ENCODE data around the gene KRT6A. TPM values are rescaled to one million over a fixed set of nuclear protein-coding genes. Genes with fewer than 3 reads are reported as not detected.

KRT6A gene
- total and polyA plus RNA-seq, 10 donors = 0.42 to 0.83 (median 0.45) TPM; not detected in 7

GRCh38 chr12:52539821-52540173 lies 46.7 kb upstream of the KRT6A start:
- 77 to 91% (median 87%) methylated on average over 3 of the region's 3 CpGs for WGBS, 5 donors
- intact Hi-C loops (cut with DNase I; ENCODE audit: low total_unique reads) = no loop called here

GRCh38 chr12:52539083-52539820 lies 46.2 kb upstream of the KRT6A start:
- Histone ChIP-seq H3K36me3 (no peaks in the 10 kb centered on the region), H3K27ac (no peak overlapping the region), H3K4me1 (no peaks in the 10 kb centered on the region), H3K9me3 (no peaks in the 10 kb centered on the region), H3K4me3 (no peak overlapping the region), H3K27me3 (replicated peaks in 1 of 7) (peaks cover 0 to 8% (median 0%) of the 10 kb centered on the region in 7 donors)
- 59 to 74% (median 69%) methylated on average over 5 of the region's 5 CpGs for WGBS, 5 donors
- TF ChIP-seq, protein P1, sequence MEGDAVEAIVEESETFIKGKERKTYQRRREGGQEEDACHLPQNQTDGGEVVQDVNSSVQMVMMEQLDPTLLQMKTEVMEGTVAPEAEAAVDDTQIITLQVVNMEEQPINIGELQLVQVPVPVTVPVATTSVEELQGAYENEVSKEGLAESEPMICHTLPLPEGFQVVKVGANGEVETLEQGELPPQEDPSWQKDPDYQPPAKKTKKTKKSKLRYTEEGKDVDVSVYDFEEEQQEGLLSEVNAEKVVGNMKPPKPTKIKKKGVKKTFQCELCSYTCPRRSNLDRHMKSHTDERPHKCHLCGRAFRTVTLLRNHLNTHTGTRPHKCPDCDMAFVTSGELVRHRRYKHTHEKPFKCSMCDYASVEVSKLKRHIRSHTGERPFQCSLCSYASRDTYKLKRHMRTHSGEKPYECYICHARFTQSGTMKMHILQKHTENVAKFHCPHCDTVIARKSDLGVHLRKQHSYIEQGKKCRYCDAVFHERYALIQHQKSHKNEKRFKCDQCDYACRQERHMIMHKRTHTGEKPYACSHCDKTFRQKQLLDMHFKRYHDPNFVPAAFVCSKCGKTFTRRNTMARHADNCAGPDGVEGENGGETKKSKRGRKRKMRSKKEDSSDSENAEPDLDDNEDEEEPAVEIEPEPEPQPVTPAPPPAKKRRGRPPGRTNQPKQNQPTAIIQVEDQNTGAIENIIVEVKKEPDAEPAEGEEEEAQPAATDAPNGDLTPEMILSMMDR (IDR thresholded peaks at IDR 0.05 in 8 of 11, conservative IDR thresholded peaks at IDR 0.05 in 3 of 11) = no peak
- TF ChIP-seq POLR2AphosphoS5 (IDR thresholded peaks at IDR 0.05) (no peak), POLR2A (IDR thresholded peaks at IDR 0.05) (no peak)
- intact Hi-C loops (cut with DNase I; ENCODE audit: low total_unique reads) = no loop called here
- DNase-seq = peak; percentile 34

More at GRCh38 chr12:52539821-52540173, 46.7 kb upstream of the KRT6A start:
- TF ChIP-seq, protein P1 (IDR thresholded peaks at IDR 0.05 in 8 of 11, conservative IDR thresholded peaks at IDR 0.05 in 3 of 11) = no peak
- TF ChIP-seq POLR2AphosphoS5 (IDR thresholded peaks at IDR 0.05) = no peak
- H3K27me3 ChIP-seq (replicated peaks in 1 of 7) = peaks cover 0 to 8% (median 0%) of the 10 kb centered on the region in 7 donors
- DNase-seq = peak; percentile 53
- no peaks in the 10 kb centered on the region for H3K4me1 ChIP-seq
- no peak overlapping the region for H3K4me3 ChIP-seq
- no peaks in the 10 kb centered on the region for H3K9me3 ChIP-seq
- H3K36me3 ChIP-seq = no peaks in the 10 kb centered on the region
- H3K27ac ChIP-seq = no peak overlapping the region

DNA sequence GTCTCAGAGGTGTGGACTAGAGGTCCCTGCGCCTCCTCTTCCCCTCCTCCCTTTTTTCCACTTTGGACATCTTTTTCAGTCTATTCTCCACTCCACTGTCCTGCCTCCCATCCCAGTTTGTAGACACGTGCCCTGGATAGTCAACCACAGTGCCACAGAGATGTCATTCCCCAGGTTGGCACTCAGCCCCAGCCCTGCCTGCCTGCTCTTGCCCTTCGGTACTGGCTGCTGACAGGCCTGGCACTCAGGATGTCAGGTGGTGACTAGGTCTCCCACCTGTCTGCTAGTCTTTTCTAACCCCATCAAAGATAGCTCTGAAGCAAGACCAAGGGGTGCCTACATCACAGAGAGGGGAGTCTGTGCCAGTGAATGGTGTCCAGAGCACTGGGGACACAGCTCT lies 44.0 kb upstream of the KRT6A start:
- TF ChIP-seq POLR2A (IDR thresholded peaks at IDR 0.05) = no peak
- TF ChIP-seq POLR2AphosphoS5 (IDR thresholded peaks at IDR 0.05) = no peak
- TF ChIP-seq, protein P1 (IDR thresholded peaks at IDR 0.05 in 8 of 11, conservative IDR thresholded peaks at IDR 0.05 in 3 of 11) = no peak
- no peak overlapping the region for H3K4me3 ChIP-seq
- no peak overlapping the region for H3K27ac ChIP-seq
- H3K9me3 ChIP-seq = no peaks in the 10 kb centered on the region
- H3K4me1 ChIP-seq = peaks cover 0 to 7% (median 0%) of the 10 kb centered on the region in 6 donors
- 76 to 91% (median 77%) methylated on average over 3 of the region's 3 CpGs for WGBS, 5 donors
- no peaks in the 10 kb centered on the region for H3K36me3 ChIP-seq
- H3K27me3 ChIP-seq (replicated peaks in 1 of 7) = peaks cover 0 to 8% (median 0%) of the 10 kb centered on the region in 7 donors
- intact Hi-C loops (cut with DNase I; ENCODE audit: low total_unique reads) = no loop called here
- peak; percentile 72 for DNase-seq

DNA sequence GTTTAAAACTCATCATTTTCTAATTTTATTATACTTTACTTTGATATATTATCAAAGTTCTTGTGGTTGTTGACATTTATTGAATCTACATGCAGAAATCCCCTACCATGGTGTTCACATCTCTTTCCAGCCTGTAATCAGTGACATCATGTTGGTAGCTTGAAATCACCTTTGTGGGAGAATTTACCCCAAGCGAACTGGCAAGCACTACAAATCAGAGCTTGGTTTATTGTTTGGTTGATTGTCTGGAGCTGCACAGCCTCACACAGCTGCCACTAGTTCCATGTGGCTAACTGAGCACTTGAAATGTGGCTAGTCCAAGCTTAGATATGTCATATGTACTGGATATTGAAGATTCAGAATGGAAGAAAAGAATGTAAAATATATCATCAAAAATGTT lies 42.5 kb upstream of the KRT6A start:
- peaks cover 0 to 8% (median 0%) of the 10 kb centered on the region in 7 donors for H3K27me3 ChIP-seq (replicated peaks in 1 of 7)
- peaks cover 0 to 12% (median 0%) of the 10 kb centered on the region in 6 donors for H3K4me1 ChIP-seq
- no peak for TF ChIP-seq POLR2A (IDR thresholded peaks at IDR 0.05)
- TF ChIP-seq, protein P1 (IDR thresholded peaks at IDR 0.05 in 8 of 11, conservative IDR thresholded peaks at IDR 0.05 in 3 of 11) = no peak
- TF ChIP-seq POLR2AphosphoS5 (IDR thresholded peaks at IDR 0.05) = no peak
- DNase-seq = no peak
- no peak overlapping the region for H3K27ac ChIP-seq
- H3K36me3 ChIP-seq = no peaks in the 10 kb centered on the region
- H3K9me3 ChIP-seq = no peaks in the 10 kb centered on the region
- H3K4me3 ChIP-seq = no peak overlapping the region
- intact Hi-C loops (cut with DNase I; ENCODE audit: low total_unique reads) = no loop called here
- 0 to 85% (median 68%) methylated on average over 1 of the region's 1 CpG for WGBS, 5 donors
